ENCODE results near the gene KRT16. TPM values are rescaled to one million over a fixed set of nuclear protein-coding genes. Genes with fewer than 3 reads are reported as not detected.

The KRT16 gene
- total RNA-seq, 1 experiment from 2014 or later = not detected

- H2AFZ ChIP-seq (ENCODE audit: low read length) = no peak overlapping the region
- H3K27me3 Mint-ChIP-seq (ENCODE audit: low read depth) = peaks cover 9% of the 10 kb centered on the region
- no peak overlapping the region for H3K4me3 Mint-ChIP-seq
- 0 out of 5 replicates have a peak, but pooled peaks cover 0 to 3% of the 10 kb centered on the region in 2 experiments for H3K9me3 Mint-ChIP-seq
- no peak overlapping the region for H2AK5ac ChIP-seq (ENCODE audit: insufficient read length, low read length)
- no peaks in the 10 kb centered on the region for H3K27me3 ChIP-seq (ENCODE audit: insufficient read depth, low read length)
- H3K4ac ChIP-seq (ENCODE audit: low read depth, low read length) = no peak overlapping the region
- H2BK15ac ChIP-seq (ENCODE audit: low read depth, low read length) = no peak overlapping the region
- WGBS (ENCODE audit: extremely low coverage, insufficient read length, low lambda C conversion rate) = no CpG with 5 or more reads among the region's 1 CpG
- H2BK120ac ChIP-seq (ENCODE audit: low read depth, low read length, poor library complexity, severe bottlenecking) = no peak overlapping the region
- H3K9ac ChIP-seq (ENCODE audit: extremely low read depth, insufficient read length, low read length) = no peak overlapping the region
- no peaks in the 10 kb centered on the region for H3K23me2 ChIP-seq (ENCODE audit: insufficient read length, low read depth, low read length, poor library complexity, severe bottlenecking)
- H3K79me1 ChIP-seq (ENCODE audit: insufficient read depth, low read depth, low read length, poor library complexity, severe bottlenecking) = no peaks in the 10 kb centered on the region
- no peak overlapping the region for H3K27ac Mint-ChIP-seq
- no peak overlapping the region for H2BK5ac ChIP-seq (ENCODE audit: insufficient read length, low read length)
- H4K91ac ChIP-seq (ENCODE audit: insufficient read length, low read depth, low read length) = no peak overlapping the region
- H3K27ac ChIP-seq (ENCODE audit: insufficient read length, low read depth, low read length) = no peak overlapping the region
- H4K5ac ChIP-seq (ENCODE audit: insufficient read length, low read depth, low read length) = no peak overlapping the region
- peaks cover 0 to 9% of the 10 kb centered on the region in 2 experiments; a peak in 1 of 4 replicates for H3K4me1 Mint-ChIP-seq
- H4K20me1 ChIP-seq (ENCODE audit: control insufficient read depth, insufficient read depth, insufficient read length) = no peaks in the 10 kb centered on the region
- H3K23ac ChIP-seq (ENCODE audit: insufficient read length, low read depth, low read length) = no peak overlapping the region
- H3T11ph ChIP-seq (ENCODE audit: low read length) = no peak overlapping the region
- no peak for TF ChIP-seq CTCF (conservative IDR thresholded peaks at IDR 0.05)
- H4K8ac ChIP-seq (replicated peaks; ENCODE audit: insufficient read length, low read depth, low read length) = no peak overlapping the region
- H3K9me3 ChIP-seq (ENCODE audit: control insufficient read depth, low read depth, low read length) = no peaks in the 10 kb centered on the region
- no peak for DNase-seq
- no peaks in the 10 kb centered on the region for H3K36me3 Mint-ChIP-seq (ENCODE audit: insufficient read depth in 1 of 3, low read depth in 3 of 3)
- H3K56ac ChIP-seq (ENCODE audit: insufficient read length, low read depth, low read length) = no peak overlapping the region
- H3K79me2 ChIP-seq (ENCODE audit: insufficient read depth, low read length) = no peaks in the 10 kb centered on the region
- H3K4me1 ChIP-seq (ENCODE audit: insufficient read depth, low read length) = no peaks in the 10 kb centered on the region
- H2BK20ac ChIP-seq (ENCODE audit: low read depth, low read length, poor library complexity, severe bottlenecking) = no peak overlapping the region
- H3K4me2 ChIP-seq (ENCODE audit: insufficient read depth, insufficient read length, low read length) = no peak overlapping the region
- no peak overlapping the region for H2BK12ac ChIP-seq (ENCODE audit: insufficient read length, low read depth, low read length)
- H3K18ac ChIP-seq (ENCODE audit: insufficient read length, low read depth, low read length) = no peak overlapping the region
- H3K14ac ChIP-seq (ENCODE audit: insufficient read depth, low read length) = no peak overlapping the region
Observed at GRCh38 chr17:41599680-41600079, 12.9 kb downstream of the KRT16 start.
